ENCODE measurements around the gene MMP28.

MMP28 gene

GRCh38 chr17:35795007-35795870, at the start of gene MMP28:
Gene MMP28, minus strand, starts transcription at chr17:35795641. Its CDS starts 264 bp downstream, at chr17:35795377.
- DNase-seq = peak; percentile 52

GRCh38 chr17:35844547-35844946, 49.1 kb upstream of the MMP28 start:
- DNase-seq = no peak

DNA sequence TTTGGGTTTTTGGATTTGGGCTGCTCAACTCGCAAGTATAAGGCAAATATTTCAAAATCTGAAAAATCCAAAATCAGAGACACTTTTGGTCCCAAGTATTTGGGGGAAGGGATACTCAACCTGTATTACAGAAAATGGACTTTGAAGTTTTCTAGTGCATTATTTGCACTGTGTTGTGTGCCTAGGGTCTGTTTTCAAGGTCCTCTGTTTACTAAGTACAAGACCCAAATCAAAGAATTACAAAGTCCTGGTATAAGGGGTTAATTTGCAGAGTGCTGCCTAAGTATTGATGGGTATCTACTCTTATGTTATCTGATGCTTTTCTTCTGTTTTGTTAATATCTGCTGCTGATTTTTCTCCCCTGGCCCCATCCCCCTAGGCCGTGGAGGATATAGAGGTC, 48.3 kb upstream of the MMP28 start:
- DNase-seq = no peak

DNA sequence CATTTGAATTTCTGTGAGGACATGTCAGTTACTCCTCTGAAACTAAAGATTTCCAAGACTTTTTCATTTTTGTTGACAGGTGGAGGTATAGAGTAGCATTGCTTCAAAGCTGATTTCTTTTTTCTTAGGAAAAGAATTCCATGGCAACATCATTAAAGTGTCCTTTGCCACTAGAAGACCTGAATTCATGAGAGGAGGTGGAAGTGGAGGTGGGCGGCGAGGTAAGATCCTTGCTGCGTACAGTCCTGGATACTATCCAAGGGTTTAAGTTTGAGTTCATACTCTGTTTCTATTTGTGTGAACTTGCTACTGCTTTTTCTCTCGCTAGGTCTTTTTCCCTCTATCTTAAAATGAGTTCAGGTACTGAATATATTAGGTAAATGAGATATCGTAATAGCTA, 46.8 kb upstream of the MMP28 start:
- DNase-seq = no peak

- no peak for DNase-seq
Observed at GRCh38 chr17:35841505-35841904, 46.1 kb upstream of the MMP28 start.

DNA sequence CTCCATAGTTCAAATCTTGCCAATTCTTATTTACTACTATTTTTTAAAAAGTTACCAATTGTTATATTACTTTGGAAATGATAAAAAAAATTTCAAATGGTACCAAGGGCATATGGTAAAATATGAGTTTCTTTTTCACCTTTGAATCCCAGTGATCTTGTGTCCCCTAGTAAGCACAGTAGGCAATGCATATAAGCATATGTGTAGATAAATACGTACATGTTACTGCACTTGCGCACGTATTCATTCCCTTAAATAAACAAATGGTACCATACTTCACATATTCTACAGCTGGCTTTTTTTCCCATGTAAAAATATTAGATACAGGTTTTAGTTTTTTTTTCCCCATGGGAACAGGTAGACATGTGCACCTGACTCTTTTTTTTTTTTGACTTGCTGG, 45.7 kb upstream of the MMP28 start:
- no peak for DNase-seq

- no peak for DNase-seq
Observed at GRCh38 chr17:35825206-35825605, 29.8 kb upstream of the MMP28 start.

- DNase-seq = no peak
Observed at GRCh38 chr17:35821308-35821707, 25.9 kb upstream of the MMP28 start.

- no peak for DNase-seq
Observed at GRCh38 chr17:35819455-35819854, 24.0 kb upstream of the MMP28 start.

DNA sequence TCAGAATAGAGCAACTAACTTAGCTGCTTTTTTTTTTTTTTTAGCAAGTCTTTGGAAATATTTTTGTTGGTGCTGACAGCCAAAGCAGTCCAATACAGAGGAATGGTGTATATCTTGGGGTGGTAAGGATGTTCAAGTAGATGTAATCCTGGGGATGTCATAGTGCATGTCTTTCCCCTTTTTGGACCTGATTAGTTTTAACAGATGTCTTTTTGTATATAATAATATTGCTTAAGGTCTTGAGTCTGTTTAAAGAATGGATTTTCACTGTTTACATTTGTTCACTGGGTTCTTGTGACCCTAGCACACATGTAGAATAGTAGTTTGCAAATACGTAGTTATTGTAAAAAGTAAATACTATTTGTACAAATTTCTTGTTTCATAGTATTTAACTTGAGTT, 21.8 kb upstream of the MMP28 start:
- DNase-seq = no peak

- DNase-seq = no peak
Observed at GRCh38 chr17:35816723-35817122, 21.3 kb upstream of the MMP28 start.

- DNase-seq = no peak
Observed at GRCh38 chr17:35812456-35812855, 17.0 kb upstream of the MMP28 start.

GRCh38 chr17:35811759-35812158, 16.3 kb upstream of the MMP28 start:
- DNase-seq = no peak

DNA sequence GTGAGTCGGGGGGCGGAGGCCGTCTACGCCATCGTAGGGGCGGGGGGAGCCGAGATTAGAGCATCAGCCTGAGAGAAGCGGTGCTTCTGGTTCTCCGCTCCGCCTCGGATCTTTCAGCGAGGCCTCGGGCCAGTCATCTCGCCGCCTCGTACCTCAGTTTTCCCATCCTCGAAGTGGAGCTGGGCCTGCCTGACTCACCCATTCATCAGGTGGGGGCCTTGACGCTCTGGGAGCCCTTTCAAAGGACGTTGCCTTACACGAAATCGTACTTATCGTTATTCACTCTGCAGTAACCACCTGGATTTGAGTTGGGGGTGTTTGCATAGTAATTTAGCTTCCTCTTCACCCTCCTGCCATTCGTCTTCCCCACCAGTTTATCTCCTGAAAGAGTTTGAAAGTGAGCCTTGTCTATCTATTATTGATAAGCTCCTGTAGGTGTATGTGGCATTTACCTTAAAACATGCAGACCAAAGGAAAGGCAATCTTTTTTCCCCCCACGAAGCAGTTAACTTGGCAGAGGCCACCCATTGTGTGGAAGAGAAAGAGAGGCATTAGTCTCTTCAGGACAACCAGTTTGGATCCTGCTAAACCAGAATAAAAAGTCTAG, 14.5 kb upstream of the MMP28 start:
- no peak for DNase-seq

GRCh38 chr17:35808962-35809854, 13.8 kb upstream of the MMP28 start, which contains the start of gene TAF15:
Gene TAF15, plus strand, starts transcription at chr17:35809484. Its CDS starts 86 bp downstream, at chr17:35809570.
- DNase-seq = peak; percentile 96

DNA sequence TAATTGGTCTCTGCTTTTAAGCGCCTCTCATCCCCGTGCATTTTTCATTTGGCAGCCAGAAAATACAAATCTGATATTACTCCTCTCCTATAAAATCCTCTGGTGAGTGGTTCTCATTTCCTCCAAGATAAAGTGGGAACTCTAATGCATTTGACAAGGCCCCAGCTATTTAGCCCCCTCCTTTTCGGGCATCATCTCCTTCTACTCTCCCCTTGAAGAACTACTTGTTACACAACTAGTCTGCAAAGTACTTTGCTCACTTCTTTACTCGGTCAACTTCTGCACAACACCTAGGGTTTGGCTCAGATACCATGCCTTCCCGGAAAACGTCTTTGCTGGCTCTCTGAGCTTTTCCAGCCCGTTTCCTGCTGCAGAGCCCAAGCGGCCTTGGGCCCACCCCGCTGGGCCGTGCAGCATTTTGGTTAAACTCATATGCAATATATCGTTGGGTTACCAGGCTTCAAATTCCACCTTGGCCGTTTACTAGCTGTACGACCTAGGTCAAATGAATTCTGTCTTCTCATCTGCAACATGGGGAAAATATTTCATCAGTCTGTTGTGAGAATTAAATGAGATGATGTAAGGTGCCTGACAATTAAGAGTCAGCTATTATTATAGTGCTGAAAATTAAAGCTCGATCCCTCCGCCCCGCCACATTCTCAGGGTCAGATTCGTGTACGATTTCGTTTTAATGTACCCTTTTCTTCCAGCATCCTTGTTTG, 13.0 kb upstream of the MMP28 start:
- DNase-seq = no peak

DNA sequence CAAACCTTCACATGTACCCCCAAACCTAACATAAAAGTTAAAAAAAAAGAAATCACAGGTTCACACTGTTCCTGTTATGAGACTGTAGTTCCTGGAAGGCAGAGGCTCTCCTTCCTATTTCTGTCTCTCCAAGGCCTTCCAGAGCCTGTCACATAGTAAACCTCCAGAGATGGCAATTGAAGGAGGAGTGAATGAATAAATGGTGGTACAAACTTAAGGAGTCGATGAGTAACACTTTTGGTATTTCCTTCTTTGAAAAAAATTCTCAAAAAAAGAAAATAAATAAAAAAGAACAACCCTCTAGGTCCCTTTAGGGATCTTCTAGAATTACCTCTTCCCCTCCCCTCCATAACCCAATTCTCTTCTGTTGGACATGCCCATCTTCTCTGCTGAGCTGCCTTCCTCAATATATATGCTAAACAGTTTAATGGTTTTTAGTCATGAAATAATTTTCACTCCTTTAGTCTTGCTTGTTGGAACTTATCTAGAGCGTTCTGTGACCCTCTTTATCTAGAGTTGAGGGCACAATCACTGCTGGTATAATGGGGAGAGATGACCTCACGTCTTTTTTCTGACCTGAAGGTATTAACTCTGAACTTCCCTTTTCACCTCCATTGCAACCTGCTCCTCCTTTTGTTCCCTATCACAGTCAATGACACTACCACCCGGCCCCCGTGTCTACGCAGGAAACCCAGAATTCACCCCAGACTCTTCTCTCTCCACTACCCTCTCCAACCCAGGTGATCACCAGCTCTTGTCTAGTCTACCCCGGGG, 12.1 kb upstream of the MMP28 start:
- DNase-seq = no peak

GRCh38 chr17:35804658-35805192, 9.3 kb upstream of the MMP28 start:
- no peak for DNase-seq

DNA sequence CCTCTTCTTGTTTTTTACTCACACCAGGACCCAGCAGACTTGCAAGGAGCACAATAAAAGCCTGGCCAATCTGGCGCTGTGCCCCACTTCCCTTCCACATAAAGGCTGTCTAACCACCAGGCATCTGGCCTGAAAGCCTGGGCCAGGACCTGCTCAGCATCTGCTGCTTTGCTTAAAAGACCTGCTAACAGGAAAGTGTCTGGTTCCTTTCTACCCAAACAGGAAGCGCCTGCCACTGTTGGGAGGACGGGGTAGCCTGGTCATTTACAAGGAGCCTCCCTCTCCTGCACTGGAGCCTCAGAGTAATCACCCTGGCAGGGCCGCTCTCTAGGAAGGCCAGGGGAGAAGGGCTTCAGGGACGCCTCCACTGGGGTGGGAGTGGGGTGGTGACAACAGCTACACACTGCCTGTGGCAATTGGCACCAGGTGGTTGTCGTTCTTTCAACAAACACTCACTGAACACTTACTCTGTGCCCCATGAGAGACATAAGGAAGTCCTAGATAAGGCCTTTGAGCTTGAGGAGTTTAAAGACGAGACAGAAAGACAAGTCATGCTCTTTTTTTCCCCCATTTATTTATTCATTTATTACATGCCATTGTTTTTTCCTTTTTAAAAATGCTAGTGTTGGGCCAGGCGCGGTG, 6.3 kb upstream of the MMP28 start:
- no peak for DNase-seq

DNA sequence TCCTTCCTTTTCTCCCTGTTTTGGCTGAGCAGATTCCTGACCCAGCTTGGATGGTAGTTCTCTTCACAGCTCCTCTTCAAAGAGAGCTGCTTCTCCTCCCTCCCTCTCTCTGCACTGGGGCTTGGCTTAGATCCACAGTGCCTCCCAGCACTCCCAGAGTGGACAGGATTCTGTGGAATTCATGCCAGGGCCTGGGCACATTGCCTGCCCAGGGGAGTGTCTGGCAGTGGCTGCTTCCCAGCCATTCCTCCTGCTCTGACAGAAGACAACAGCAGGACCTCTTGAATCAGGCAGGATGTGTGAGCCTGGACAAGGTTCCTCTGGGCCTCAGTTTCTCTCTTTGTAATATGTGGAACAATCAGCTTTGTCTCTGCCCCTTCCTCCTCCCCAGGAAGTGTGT, 4.5 kb upstream of the MMP28 start:
- no peak for DNase-seq

GRCh38 chr17:35797918-35798317, 2.5 kb upstream of the MMP28 start:
- DNase-seq = no peak
